ENCODE measurements around the gene ETHE1.
"Not testable (repeated sequence)": the region's sequence is repeated elsewhere in the genome, so short reads cannot be mapped to it uniquely, and the experiment has no call there.

The ETHE1 gene

DNA sequence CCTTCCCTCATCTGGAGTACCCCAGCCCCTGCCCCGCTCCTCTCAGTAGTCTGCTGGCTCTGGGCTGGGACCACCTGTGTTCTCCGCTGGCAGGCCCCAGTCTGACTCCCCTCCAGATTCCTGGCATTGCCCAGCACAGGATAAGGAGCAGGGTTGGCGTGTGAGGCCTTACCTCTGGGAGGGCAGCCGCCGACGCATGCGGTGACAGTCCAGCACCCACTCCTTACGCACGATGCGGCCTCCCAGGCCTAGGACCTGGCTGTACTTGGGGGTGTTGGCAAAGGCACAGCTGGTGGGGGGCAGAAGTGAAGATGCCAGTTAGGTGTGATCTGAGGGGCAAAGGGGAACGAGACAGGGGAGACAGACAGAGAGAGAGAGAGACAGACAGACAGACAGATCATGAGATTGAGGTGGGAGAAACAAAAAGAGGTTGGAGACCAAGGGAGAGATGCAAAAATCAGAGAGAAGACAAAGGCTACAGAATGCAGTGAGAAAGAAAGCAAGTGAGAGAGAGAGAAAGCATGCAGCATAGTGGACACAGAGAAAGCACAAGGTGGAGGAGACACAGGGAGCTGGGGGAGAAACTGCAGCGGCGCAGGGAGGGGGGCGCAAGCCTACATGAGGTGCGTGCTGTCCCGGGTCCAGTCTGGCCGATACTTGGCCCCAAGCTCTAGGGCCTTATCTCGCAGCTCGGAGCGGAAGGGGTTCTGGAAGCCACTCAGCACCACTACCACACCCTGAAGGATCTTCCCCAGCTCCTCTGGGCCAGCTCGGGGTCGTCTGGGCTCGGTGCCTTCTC is 24.6 kb upstream of the ETHE1 start:
- no peak for DNase-seq

DNA sequence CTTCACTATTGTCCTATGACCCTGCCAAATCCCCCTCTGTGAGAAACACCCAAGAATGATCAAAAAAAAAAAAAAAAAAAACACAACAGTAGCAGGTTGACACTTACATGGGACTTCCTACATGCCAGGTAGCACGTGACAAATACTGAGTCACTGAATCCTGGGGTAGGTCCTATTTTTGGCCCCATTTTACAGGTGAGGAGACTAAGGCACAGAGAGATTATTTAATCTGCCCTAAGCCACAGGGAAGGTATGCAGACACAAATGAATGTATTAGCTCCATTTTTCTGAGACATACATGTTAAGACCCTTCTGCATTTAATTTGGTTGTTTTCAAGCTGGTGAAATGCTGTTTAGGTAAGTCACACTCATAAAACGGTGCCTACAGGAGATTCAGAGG is 21.7 kb upstream of the ETHE1 start:
- no peak for DNase-seq

DNA sequence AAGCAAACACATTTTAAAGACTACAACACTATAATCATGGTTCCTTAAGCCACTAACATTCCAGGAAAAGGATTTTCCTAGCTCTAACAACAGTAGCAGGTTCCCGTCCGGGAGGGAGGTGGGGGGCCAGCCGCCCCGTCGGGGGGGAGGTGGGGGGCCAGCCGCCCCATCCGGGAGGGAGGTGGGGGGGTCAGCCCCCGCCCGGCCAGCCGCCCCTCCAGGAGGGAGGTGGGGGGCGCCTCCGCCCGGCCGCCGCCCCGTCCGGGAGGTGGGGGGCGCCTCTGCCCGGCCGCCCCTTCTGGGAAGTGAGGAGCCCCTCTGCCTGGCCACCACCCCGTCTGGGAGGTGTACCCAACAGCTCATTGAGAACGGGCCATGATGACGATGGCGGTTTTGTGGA is 20.9 kb upstream of the ETHE1 start:
- DNase-seq: not testable (repeated sequence)

DNA sequence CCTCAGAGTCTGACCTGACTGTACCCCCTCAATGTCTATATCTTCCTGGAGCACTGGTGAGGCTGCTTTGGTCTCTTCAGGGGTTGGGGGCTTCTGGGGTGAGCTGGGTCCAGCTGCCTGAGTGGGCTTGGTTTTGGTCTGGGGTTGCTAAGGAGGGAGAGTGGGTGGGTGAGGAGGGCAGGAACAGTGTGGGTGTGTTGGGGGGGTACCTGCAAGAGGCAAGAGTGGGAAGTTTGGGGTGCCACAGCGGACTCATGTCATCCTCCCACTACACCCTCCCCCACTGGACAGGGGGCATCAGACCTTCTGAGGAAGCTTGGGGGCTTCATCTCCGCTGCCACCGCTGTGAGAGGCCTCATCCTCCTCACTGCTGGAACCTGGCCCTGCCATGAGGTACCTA is 19.6 kb upstream of the ETHE1 start:
- DNase-seq: no peak

DNA sequence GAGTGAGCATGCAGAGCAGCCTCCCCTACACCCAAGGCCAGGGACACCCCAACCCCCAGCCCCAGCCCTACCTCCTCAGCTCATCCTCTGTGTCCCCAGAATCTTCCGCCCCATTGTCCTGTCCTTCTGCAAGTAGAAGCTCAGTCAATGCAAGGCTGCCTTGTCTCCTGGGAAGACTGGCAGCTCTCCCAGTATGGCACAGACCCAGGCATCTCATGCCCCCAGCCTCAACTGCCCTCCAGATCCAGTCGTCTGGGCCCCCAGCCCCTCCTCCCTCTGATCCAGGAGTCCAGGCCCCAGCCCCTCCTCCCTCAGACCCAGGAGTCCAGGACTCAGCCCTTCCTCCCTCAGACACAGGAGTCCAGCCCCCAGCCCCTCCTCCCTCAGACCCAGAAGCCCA is 19.0 kb upstream of the ETHE1 start:
- no peak for DNase-seq

DNA sequence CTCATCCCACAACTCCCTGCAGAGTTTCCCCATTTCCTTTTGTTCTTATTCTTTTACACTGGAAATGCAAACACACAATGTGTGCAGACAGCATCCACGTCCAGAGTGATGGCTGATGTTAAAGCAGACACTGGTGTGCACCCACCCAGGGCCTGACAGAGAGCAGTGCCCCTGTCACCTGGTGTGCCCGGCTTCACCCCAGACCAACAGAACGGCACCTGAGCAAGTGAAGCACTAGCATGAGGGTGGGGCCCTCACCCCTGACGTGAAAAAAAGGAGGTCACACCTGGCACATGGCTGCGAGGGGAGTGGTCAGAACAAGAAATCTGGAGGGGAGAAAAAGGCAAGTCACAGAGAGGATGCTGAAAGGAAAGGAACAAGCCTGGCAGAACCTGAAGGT is 18.3 kb upstream of the ETHE1 start:
- DNase-seq: no peak

DNA sequence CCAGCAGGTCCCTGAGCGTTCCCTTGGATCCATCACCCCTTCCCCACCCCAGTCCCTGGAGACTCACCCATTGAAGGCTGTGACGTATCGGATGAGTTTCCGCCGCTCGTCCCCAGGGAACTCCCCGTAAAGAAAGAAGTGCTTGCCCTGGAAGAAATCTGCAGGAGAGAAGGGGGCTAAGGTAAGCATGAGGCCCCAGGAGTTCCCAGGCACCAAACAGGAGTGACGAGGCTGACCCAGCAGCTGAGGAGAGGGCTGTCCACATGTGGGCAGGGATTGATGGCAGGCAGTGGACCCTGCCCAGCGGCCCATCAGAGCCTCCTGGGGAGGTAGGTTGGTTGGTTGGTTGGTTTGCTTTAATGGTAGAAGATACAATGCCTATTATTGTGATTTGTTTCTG is 17.1 kb upstream of the ETHE1 start:
- DNase-seq: no peak

DNA sequence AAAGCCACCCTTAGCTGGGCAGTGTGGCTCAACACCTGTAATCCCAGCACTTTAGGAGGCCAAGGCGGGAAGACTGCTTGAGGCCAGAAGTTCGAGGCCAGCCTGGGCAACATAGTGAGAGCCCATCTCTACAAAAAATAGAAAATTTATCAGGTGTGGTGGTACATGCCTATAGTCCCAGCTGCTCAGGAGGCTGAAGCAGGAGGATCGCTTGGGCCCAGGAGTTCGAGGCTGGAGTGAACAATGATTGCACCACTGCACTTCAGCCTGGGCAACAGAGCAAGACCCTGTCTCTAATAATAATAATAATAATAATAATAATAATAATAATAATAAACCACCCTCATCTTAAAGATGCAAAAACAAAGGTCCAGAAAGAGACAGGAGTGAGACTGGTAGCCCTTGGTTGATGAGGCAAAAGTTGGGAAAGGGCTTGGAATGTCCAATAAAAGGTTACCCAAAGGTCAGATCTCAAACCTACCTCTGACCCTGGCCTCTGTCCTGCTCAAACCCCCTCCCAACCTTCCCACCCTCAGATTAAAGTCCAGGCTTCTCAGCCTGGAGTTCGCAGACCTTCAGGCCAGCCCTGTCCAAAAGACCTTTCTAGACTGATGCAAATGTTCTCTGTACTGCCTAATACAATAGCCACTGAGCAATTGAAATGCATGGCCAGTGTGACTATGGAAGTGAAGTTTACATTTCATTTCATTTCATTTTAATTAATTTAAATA is 15.1 kb upstream of the ETHE1 start:
- no peak for DNase-seq

DNA sequence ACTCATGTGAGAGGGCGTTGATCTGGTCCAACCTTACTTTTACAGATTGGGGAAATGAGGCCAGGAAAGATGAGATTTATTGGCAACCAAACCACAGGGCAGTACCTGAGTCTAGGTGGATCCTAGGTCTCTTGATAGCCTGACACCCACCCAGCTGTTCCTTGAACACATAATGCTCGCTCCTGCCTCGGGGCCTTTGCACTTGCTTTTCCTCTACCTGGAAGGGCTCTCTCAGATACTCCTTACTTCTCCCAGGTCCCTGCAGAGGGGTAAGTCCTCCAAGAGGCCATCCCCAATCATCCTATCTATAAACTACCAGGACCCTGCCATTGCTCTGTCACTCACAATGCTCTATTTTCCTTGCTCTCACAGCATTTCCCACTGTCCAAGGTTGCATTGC is 13.4 kb upstream of the ETHE1 start:
- no peak for DNase-seq

DNA sequence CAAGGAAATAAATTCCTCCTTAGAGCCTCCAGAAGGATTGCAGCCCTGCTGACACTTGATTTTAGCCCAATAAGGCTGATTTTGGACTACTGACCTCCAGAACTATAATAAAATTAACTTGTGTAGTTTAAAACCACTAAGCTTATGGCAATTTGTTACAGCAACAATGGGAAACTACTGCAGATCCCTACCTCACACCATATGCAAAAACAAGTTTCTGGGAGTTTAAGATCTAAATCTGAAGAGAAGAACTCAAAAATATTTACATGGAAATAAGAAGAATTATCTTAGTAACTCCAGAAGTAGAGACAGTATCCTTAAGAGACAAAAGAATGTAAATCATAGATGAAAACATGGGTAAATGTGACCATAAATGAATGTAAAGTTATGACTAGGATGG is 11.9 kb upstream of the ETHE1 start:
- DNase-seq: no peak

DNA sequence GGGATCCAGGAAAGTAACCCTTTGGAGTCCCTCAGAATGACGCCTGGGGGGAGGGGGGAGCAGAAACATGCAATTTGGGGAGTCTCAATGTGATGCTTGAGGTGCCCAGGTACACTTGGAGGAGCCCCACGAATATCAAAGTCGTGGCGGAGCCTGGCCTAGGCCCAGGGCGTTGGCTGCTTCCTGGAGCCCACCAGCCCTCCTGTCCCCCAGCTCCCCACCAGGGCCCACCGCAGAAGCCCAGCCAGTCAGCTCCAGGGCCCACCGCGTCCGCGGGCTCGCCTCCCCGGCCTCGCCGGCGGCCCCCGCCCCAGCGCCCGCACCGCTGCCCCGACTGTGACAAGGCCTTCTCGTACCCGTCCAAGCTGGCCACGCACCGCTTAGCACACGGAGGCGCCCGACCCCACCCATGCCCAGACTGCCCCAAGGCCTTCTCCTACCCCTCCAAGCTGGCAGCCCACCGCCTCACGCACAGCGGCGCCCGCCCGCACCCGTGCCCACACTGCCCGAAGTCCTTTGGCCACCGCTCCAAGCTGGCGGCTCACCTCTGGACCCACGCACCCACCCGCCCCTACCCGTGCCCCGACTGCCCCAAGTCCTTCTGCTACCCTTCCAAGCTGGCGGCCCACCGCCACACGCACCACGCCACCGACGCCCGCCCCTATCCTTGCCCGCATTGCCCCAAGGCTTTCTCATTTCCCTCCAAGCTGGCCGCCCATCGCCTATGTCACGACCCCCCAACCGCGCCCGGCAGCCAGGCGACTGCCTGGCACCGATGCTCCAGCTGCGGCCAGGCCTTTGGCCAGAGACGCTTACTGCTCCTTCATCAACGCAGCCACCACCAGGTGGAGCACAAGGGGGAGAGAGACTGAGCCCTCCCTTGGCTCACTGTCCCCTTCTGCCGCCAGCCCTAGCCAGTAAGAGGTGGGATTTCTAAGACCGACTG is 8.1 kb upstream of the ETHE1 start:
- no peak for DNase-seq

DNA sequence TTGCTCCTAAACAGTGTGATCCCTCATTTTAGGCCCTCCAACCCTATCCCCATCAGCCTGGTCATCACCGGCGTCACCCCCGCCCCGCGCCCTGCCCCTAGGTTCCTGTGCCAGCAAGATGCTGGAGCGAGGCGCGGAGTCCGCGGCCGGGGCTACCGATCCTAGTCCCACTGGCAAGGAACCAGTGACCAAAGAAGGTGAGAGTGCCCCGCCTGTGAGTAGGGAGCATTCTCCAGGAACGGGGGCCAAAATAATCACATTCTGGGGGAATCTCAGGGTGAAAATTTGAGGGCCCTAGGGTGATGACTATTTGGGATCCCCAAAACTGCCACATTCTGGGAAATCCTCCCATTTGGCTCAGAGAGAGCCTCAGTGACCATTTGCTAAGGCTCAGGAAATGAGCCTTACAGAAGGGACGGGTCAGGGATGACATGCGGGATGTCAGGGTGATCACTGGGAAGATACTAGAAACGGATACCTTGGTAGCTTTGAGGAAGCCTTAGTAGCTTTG is 7.4 kb upstream of the ETHE1 start:
- DNase-seq: no peak

DNA sequence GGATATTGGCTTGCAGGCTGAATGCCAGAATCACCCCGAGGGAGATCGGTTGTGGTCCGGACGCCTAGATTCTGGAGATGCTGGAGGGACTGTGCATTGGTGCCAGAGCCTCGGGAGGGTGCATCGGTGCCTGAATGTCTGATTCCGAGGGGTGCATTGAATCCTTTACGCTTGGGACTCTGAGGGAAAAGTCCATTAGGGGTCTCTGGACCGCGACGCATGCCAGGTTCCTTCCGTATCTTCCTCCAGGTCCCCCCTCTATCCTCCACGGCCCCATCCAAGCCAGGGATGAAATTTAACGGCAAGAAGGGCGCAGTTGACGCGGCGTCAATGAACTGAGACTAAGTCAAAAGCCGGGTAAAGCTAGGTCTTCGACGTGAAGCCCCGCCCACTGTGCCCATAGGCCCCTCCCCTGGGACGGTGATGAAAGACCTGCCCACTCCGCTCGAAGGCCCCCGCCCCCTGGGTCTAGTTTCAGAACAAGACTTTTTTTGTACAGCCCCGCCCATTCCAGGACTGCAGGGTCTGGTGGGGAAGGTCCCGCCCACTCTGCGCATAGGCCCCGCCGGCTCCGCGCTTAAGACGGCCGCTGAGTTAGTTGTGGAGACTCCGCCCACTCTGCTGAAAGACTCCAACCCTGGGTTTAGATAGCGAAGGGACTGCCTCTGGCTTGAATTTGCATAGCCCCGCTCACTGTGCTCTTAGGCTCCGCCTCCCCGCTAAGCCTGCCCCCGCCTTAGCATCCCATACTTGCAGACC is 6.7 kb upstream of the ETHE1 start:
- peak; percentile 97 for DNase-seq

DNA sequence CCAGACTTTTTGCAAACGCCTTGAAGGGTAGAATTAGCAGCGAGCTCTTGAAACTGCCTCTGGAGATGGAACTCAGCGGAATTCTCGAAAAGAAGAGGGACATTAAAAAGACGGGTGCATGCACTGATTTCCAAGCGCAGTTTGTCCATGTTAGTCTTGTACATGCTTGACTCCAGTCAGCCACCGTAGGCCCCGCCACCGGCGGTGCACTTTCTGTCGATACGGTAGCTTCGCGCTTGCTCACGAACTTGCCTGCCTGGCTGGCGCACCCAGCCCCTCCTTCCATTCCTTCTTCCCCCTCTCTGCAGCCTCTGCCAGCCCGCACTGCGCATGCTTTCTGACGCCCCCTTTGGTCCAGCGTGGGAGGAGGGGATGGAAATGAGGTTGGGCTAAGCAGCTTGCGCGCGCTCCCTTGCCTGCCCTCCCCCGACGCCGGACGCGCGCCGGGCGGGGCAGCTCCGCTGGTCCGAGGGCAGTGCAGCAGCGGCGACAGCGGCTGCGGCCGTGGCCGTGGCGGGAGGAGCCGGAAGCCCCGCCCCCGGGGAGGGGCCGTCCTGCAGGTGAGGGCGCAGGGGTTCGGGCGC is 6.1 kb upstream of the ETHE1 start, which contains the start of gene ZNF575:
ZNF575 (plus strand) TSS at position 227 of the 584 bp plus-strand sequence. CDS start 1,235 bp downstream, outside the sequence.
- DNase-seq: peak; percentile 86

DNA sequence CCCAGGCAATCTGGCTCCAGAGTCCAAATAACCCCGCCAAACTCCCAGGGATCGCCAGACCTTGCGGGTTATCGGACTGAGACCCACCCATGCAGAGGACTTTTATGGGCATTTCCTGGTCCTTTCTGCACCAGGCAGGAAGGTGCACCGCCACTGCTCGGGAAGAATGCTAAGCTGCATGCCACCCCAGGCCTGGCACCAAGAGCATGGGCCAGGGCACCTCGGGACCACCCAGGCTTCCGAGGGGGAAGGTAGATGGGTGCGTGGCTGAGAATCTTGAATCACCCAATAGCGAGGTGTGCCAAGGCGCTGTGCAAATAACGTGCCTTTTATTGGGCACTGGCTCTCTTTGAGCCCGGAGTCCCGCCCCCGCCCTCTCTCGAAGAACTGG is 5.6 kb upstream of the ETHE1 start:
- no peak for DNase-seq

DNA sequence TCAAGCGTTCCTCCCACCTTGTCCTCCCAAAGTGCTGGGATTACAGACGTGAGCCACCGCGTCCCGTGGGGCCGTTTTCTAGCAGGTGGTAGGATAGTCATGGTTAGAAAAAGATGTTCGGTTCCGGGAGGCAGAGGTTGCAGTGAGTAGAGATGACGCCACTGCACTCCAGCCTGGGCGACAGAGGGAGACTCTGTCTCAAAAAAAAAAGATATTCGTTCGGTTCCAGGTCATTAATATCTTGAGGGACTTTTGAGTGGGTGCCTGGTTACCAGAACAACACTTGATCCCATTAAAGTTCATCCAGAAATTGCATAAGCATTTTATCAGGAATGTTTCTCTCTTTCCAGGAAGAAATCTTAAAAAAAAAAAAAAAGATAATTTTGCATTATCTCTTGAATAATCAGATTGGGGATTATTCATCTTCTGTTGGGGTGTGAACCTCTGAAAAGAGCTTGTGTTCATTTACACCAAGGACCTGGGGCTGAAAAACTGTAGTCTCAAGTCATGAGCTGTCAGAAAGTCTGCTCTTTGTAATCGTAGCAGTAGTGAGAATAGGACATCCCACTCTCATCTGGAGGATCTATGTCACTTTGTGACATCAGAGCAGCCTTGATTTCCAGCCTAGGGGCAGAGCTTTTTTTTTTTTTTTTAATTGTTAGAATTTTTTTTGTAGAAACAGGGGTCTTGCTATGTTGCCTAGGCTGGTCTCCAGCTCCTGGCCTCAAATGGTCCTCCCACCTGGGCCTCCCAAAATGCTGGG is 1.0 kb upstream of the ETHE1 start:
- no peak for DNase-seq

DNA sequence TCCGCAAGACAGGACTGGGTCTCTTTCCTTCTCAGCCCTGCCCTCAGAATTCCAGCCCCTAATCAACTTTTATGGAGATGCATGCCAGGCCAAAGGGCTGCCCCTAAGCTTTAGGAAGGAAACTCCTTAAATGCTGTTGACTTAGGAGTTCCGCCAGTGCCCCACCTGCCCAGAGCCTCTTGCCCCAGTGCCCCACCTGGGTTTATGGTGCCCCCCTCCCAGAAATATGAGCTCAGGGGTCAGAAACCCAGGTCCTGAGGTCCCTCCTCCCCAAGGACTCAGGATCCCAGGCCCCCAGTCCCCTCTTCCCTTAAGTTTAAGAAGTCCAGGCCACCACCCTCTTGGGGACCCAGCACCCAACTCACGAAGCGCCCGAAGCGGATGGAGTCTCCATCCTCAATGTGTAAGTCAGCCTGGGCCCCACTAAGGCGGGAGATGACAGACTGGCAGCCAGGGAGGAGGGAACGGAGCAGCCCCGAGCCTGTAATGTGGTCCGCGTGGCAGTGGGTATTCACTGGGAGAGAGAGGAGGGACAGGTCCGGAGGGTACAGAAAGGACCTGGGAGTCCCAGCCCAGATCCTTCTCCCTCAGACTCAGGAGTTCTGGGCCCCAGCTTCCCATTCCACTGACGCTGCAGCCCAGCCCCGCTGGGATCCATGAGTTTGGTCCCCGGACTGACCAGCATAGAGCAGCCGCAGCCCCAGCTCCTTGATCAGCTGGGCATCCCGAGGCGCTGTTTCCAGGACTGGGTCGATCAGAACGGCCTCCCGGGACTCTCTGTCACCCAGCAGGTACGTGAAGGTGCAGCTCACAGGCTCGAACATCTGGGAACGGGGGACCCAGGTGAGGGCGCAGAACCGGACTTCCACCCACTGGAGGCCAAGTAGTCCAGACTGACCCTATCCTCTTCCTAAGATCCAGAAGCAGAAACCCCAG is 897 bp downstream of the ETHE1 start:
- no peak for DNase-seq

DNA sequence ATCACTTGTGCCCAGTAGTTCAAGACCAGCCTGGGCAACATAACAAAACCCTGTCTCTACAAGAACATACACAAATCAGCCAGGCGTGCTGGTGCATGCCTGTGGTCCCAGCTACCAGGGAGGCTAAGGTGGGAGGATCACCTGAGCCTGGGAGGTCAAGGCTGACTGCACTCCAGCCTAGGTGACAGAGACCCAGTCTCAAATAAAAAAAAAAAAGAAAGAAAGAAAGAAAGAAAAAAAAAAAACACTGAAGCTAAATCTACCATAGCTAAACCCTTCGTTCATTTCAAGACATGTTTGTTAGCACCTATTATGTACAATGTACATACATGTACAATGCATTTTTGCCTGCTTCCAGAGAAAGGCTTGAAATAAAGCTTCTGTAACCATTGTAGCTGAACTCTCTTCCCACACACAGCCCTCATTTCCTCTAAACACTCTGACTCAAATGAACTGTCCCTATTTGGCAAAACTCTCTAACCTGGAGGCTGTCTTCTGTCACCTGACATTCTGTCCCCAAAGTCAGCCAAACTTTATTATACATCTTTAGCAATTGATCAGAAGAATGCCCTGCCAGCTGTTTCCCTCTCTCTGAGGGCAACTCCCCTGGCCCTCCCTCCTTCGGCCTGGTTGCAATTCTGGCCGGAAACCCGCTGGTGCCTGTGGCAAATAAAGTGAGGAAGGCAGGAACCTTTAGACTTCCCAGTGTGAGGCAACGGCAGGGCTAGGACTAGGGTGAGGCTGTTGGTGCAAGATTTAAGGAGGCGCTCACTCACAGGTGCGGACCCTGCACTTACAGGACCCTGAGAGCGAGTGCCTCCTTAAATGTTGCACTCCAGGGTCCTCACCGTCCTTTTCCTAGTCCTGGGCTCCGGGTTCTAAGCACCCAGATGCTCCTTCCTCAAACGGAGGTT is 1.8 kb downstream of the ETHE1 start:
- DNase-seq: peak; percentile 51

DNA sequence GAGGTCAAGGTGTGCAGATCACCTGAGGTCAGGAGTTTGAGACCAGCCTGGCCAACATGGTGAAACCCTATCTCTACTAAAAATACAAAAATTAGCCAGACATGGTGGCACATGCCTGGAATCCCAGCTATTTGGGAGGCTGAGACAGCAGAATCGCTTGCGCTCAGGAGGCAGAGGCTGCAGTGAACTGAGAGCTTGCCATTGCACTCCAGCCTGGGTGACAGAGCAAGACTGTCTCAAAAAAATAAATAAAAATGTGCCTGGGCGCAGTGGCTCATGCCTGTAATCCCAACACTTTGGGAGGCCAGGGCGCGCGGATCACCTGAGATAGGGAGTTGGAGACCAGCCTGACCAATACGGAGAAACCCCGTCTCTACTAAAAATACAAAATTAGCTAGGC is 3.3 kb downstream of the ETHE1 start:
- DNase-seq: not testable (repeated sequence)

Measured in CD4-positive, alpha-beta T cell treated with Interleukin-10 for 1 hour (primary cell).